MCF 10A (cell line): ENCODE results near the gene TMCO6. TPM values are rescaled to one million over a fixed set of nuclear protein-coding genes. Genes with fewer than 3 reads are reported as not detected.

ENCODE experiments used
- BruUV-seq: library from RNA; stranded (reverse); fragments of 400-500 nt; replicated peaks from 2 replicates; lab custom pipeline; 2021; lab: Mats Ljungman, UMichigan
- CTCF ChIA-PET: fragments of 300-600 bp; sonication (Branson Sonifier 250); formaldehyde crosslinking; extraction: SDS; loops from one replicate; lab custom pipeline; 2021; ENCODE audit warnings: antibody characterized with exemption, inconsistent platforms; lab: Yijun Ruan, JAX
- POLR2A ChIA-PET: fragments of 300-600, 350-650 bp; sonication (Branson Sonifier 250); formaldehyde crosslinking; extraction: SDS; loops from one replicate; lab custom pipeline; 2020; ENCODE audit warnings: antibody characterized with exemption, inconsistent platforms; lab: Yijun Ruan, JAX
- DNase-seq: peaks from one replicate; pipeline ENCODE4 v3.0.0-alpha.2; 2018; ENCODE audit not compliant: unreplicated experiment
- H3K27ac Mint-ChIP-seq: one replicate; pipeline ENCODE4 v1.8.0; 2022; ENCODE audit warnings: mild to moderate bottlenecking, low read depth, mixed read lengths; ENCODE audit not compliant: unreplicated experiment
- H3K27me3 Mint-ChIP-seq: one replicate; pipeline ENCODE4 v1.8.0; 2022; ENCODE audit warnings: mixed read lengths; ENCODE audit not compliant: insufficient read depth, unreplicated experiment
- H3K36me3 Mint-ChIP-seq: one replicate; pipeline ENCODE4 v1.8.0; 2022; ENCODE audit warnings: mild to moderate bottlenecking, moderate library complexity, mixed read lengths; ENCODE audit not compliant: insufficient read depth, unreplicated experiment
- H3K4me1 Mint-ChIP-seq: one replicate; pipeline ENCODE4 v1.8.0; 2022; ENCODE audit warnings: mixed read lengths; ENCODE audit not compliant: insufficient read depth, unreplicated experiment
- H3K4me3 Mint-ChIP-seq: one replicate; pipeline ENCODE4 v1.8.0; 2022; ENCODE audit warnings: mild to moderate bottlenecking, moderate library complexity, mixed read lengths; ENCODE audit not compliant: unreplicated experiment
- H3K9me3 Mint-ChIP-seq: one replicate; pipeline ENCODE4 v1.8.0; 2022; ENCODE audit warnings: mixed read lengths; ENCODE audit not compliant: unreplicated experiment
- intact Hi-C: fragments of 100-400 bp; cut with micrococcal nuclease; formaldehyde crosslinking; loops from 2 replicates; pipeline ENCODE4 v1.14.1; 2022
- total RNA-seq: library from RNA; stranded (reverse); gene quantifications from 2 replicates; pipeline ENCODE4 v1.2.3, GENCODE V29; 2022
- TF ChIP-seq, protein P1 (sequence below): fragments of 200-600 bp; IDR thresholded peaks from one replicate; pipeline ENCODE4 v1.8.0; 2022; ENCODE audit warnings: antibody characterized with exemption, mild to moderate bottlenecking; ENCODE audit not compliant: unreplicated experiment

The TMCO6 gene
- total RNA-seq, 1 experiment from 2014 or later: 17.2 TPM

DNA sequence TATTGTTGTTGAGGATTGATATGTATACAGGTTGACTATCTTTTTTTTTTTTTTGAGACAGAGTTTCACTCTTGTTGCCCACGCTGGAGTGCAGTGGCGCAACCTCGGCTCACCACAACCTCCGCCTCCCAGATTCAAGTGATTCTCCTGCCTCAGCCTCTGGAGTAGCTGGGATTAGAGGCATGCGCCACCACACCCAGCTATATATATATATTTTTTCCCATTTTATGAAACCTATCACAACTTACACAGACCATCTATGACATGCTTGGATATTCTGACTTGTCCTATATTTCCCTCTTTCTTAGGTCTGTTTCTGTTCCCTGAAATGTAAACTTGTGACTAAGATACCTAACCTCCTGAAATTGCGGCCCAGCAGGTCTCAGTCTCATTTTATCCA lies 11.3 kb upstream of the TMCO6 start:
- POLR2A ChIA-PET: interaction anchor here (0.6 to 2.1 kb wide), 4 partner anchors 13 to 71 kb away, joined by 3 to 12 read pairs (median 5); partner anchors contain the start of genes IK, NDUFA2 and SRA1
- CTCF ChIA-PET: interaction anchor here (0.6 to 1.3 kb wide), 4 partner anchors 26 to 603 kb away, joined by 3 to 7 read pairs (median 4); partner anchors contain the start of gene EIF4EBP3
- TF ChIP-seq, protein P1, sequence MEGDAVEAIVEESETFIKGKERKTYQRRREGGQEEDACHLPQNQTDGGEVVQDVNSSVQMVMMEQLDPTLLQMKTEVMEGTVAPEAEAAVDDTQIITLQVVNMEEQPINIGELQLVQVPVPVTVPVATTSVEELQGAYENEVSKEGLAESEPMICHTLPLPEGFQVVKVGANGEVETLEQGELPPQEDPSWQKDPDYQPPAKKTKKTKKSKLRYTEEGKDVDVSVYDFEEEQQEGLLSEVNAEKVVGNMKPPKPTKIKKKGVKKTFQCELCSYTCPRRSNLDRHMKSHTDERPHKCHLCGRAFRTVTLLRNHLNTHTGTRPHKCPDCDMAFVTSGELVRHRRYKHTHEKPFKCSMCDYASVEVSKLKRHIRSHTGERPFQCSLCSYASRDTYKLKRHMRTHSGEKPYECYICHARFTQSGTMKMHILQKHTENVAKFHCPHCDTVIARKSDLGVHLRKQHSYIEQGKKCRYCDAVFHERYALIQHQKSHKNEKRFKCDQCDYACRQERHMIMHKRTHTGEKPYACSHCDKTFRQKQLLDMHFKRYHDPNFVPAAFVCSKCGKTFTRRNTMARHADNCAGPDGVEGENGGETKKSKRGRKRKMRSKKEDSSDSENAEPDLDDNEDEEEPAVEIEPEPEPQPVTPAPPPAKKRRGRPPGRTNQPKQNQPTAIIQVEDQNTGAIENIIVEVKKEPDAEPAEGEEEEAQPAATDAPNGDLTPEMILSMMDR: no peak

DNA sequence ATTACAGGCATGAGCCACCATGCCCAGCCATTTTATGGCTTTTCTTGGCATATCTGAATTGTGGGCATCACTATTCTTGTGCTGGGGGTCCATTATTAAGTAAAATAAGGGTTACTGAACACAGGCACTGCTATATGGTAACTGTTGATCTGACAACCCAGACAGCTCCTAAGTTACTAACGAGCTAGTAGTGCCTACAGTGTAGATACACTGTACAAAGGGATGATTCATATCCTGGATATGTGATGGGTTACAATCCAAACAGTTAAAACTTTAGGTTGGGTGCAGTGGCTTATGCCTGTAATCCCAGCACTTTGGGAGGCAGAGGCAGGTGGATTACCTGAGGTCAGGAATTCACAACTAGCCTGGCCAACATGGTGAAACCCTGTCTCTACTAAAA lies 10.5 kb upstream of the TMCO6 start:
- peaks cover 8% of the 10 kb centered on the region for H3K9me3 Mint-ChIP-seq
- intact Hi-C loops: no loop called here
- H3K27me3 Mint-ChIP-seq: no peaks in the 10 kb centered on the region
- TF ChIP-seq, protein P1: no peak
- no peak overlapping the region for H3K4me3 Mint-ChIP-seq
- peaks cover 26% of the 10 kb centered on the region for H3K4me1 Mint-ChIP-seq
- ChIA-PET CTCF (interaction anchor here (0.7 to 3.7 kb wide), 2 partner anchors 11 to 1251 kb away, joined by 3 to 12 read pairs; partner anchors contain the start of gene TMCO6), POLR2A (interaction anchor here (0.7 to 2.1 kb wide), 3 partner anchors 21 to 71 kb away, joined by 3 to 12 read pairs (median 7); partner anchors contain the start of gene SRA1)
- no peak overlapping the region for H3K27ac Mint-ChIP-seq
- peak; percentile 38 for DNase-seq
- BruUV-seq: no TSS peak
- peaks cover 8% of the 10 kb centered on the region for H3K36me3 Mint-ChIP-seq

More for the DNA sequence above, 11.3 kb upstream of the TMCO6 start:
- H3K4me1 Mint-ChIP-seq: peaks cover 18% of the 10 kb centered on the region
- no peaks in the 10 kb centered on the region for H3K27me3 Mint-ChIP-seq
- DNase-seq: no peak
- no peak overlapping the region for H3K4me3 Mint-ChIP-seq
- peaks cover 8% of the 10 kb centered on the region for H3K36me3 Mint-ChIP-seq
- BruUV-seq: no TSS peak
- intact Hi-C loops: no loop called here
- peaks cover 8% of the 10 kb centered on the region for H3K9me3 Mint-ChIP-seq
- H3K27ac Mint-ChIP-seq: no peak overlapping the region

DNA sequence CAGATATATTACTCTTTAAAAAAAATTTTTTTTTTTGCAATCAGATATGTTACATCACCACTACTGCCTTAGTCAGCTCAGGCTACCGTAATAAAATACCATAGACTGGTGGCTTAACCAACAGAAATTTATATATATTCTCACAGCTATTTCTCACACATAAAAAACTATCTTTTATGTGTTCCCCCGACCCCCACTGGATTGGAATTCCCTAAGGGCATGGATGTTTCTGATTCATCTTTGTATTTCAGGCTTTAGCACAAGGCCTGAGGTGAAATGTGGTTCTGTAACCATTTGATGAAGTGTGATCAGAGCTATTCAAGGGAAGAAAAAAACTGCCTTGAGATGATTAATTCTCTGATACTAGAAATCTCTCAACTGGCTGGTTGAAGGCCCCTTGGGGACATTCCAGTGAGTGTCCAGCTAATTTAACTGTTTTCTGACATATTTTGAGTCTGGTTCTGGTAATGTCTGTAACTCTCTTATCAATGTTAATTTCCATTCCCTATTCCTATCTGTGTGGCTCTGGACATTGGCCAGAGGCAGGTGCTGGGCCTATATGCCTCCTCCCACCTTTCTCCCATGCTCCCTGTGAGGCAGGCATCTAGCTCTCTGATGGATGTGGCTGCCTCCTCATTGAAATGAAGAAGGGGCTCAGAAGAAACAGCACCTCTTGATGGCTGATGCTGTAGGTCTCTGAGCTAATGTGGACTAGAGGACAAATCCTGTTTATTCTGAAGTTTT lies 8.8 kb upstream of the TMCO6 start:
- Mint-ChIP-seq H3K27me3 (no peaks in the 10 kb centered on the region), H3K4me1 (peaks cover 30% of the 10 kb centered on the region), H3K9me3 (peaks cover 8% of the 10 kb centered on the region), H3K36me3 (peaks cover 8% of the 10 kb centered on the region), H3K27ac (no peak overlapping the region), H3K4me3 (no peak overlapping the region)
- TF ChIP-seq, protein P1: no peak
- peak; percentile 73 for DNase-seq
- no TSS peak for BruUV-seq
- intact Hi-C loops: no loop called here
- ChIA-PET POLR2A (interaction anchor here (0.6 to 11.2 kb wide), 19 partner anchors 8 to 375 kb away, joined by 3 to 143 read pairs (median 4); partner anchors contain the start of genes ANKHD1, APBB3, EIF4EBP3 and IK), CTCF (interaction anchor here (0.6 to 3.7 kb wide), 16 partner anchors 9 to 1101 kb away, joined by 3 to 12 read pairs (median 4); partner anchors contain the start of genes EIF4EBP3, IK, NDUFA2 and TMCO6)

DNA sequence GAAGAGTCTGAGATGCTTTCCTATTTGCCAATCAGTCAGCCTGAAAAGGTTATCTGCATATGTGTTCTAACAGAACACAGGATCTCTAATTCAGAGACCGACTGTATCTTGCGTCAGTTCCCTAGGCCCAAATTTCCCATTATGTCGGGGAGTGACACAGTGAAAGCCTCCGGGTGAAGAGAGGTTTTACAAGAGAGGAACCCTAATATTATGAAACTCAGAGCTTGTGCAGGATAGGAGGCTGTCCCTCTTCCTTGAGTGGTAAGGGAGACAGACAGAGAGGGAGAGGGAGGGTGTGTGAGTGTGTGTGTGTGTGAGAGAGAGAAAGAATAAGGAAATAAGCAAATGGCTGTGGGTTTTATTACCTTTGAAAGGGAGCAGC lies 8.2 kb upstream of the TMCO6 start:
- no peak for DNase-seq
- intact Hi-C loops: no loop called here
- Mint-ChIP-seq H3K27me3 (no peaks in the 10 kb centered on the region), H3K9me3 (peaks cover 8% of the 10 kb centered on the region), H3K36me3 (peaks cover 8% of the 10 kb centered on the region), H3K4me3 (no peak overlapping the region), H3K27ac (no peak overlapping the region), H3K4me1 (peaks cover 30% of the 10 kb centered on the region)
- no TSS peak for BruUV-seq
- TF ChIP-seq, protein P1: no peak
- POLR2A ChIA-PET: interaction anchor here (0.9 to 11.2 kb wide), 11 partner anchors 8 to 230 kb away, joined by 3 to 143 read pairs (median 12); partner anchors contain the start of genes ANKHD1, APBB3, EIF4EBP3 and IK
- CTCF ChIA-PET: interaction anchor here (0.6 to 3.7 kb wide), 11 partner anchors 8 to 1100 kb away, joined by 3 to 12 read pairs (median 4); partner anchors contain the start of genes EIF4EBP3, IK, NDUFA2 and TMCO6
